ENCODE data around the gene PTH. TPM values are rescaled to one million over a fixed set of nuclear protein-coding genes. Genes with fewer than 3 reads are reported as not detected.

The PTH gene
- total RNA-seq, 1 experiment from 2014 or later, result not detected

DNA sequence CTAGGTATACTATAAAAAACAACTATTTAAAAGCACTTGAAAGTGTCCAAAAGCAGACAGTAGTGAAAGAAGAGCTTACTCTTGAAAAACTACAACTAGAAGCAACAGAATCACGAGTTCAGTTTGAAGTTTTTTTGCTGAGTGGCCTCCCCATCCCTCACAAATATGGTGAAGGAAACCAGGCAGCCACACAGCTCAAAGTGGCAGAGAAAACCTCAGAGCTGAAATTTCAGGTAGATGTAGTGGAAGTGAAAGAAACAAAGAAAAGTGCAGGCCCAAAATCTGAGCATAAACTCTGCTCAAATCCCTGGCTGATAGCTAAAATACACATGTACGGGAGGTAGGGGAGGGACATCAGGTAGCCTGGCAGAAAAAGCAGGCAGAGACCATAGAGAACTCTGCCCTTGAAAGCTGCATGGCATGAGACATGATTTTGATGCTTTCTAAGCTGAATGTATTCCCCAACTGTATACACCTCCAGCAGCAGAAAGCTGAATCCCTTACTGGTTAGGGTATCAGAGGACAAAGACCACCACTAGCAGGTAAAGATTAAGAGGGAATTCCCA lies 44.9 kb downstream of the PTH start:
- intact Hi-C loops (cut with micrococcal nuclease), result no loop called here
- peaks cover 30% of the 10 kb centered on the region for H3K79me2 ChIP-seq (ENCODE audit: insufficient read depth, low read length)
- H3K9me3 ChIP-seq (ENCODE audit: control insufficient read depth in 1 of 2, insufficient read depth in 1 of 2, low read depth in 1 of 2, low read length in 2 of 2), result no peaks in the 10 kb centered on the region
- no peak overlapping the region for H3K27ac ChIP-seq (ENCODE audit: low read depth, low read length)
- ATAC-seq (no peak), DNase-seq (ENCODE audit: low read depth, low spot score) (no peak)
- no TSS peak for BruUV-seq (replicated peaks)
- H4K20me1 ChIP-seq (ENCODE audit: insufficient read depth), result no peaks in the 10 kb centered on the region
- no peak overlapping the region for H3K9ac ChIP-seq (ENCODE audit: low read length)
- ChIA-PET POLR2A (no interaction called here), CTCF (no interaction called here), RAD21 (ENCODE audit: low non-redundant PET in 1 of 2, low total read pairs in 2 of 2, uncharacterized antibody in 2 of 2, unreplicated experiment in 2 of 2) (no interaction called here)
- no peak for TF ChIP-seq POLR2AphosphoS5 (IDR thresholded peaks at IDR 0.05; ENCODE audit: low read depth, low read length)
- TF ChIP-seq, protein P1, sequence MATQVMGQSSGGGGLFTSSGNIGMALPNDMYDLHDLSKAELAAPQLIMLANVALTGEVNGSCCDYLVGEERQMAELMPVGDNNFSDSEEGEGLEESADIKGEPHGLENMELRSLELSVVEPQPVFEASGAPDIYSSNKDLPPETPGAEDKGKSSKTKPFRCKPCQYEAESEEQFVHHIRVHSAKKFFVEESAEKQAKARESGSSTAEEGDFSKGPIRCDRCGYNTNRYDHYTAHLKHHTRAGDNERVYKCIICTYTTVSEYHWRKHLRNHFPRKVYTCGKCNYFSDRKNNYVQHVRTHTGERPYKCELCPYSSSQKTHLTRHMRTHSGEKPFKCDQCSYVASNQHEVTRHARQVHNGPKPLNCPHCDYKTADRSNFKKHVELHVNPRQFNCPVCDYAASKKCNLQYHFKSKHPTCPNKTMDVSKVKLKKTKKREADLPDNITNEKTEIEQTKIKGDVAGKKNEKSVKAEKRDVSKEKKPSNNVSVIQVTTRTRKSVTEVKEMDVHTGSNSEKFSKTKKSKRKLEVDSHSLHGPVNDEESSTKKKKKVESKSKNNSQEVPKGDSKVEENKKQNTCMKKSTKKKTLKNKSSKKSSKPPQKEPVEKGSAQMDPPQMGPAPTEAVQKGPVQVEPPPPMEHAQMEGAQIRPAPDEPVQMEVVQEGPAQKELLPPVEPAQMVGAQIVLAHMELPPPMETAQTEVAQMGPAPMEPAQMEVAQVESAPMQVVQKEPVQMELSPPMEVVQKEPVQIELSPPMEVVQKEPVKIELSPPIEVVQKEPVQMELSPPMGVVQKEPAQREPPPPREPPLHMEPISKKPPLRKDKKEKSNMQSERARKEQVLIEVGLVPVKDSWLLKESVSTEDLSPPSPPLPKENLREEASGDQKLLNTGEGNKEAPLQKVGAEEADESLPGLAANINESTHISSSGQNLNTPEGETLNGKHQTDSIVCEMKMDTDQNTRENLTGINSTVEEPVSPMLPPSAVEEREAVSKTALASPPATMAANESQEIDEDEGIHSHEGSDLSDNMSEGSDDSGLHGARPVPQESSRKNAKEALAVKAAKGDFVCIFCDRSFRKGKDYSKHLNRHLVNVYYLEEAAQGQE (IDR thresholded peaks at IDR 0.05; ENCODE audit: low read depth), result no peak
- no peak for TF ChIP-seq TCF7L2 (IDR thresholded peaks at IDR 0.05; ENCODE audit: borderline replicate concordance, extremely low read depth, insufficient read depth, insufficient read length)
- TF ChIP-seq EZH2 (IDR thresholded peaks at IDR 0.05), result no peak
- TF ChIP-seq CBX3 (IDR thresholded peaks at IDR 0.05; ENCODE audit: low read depth), result no peak
- TF ChIP-seq YY1 (IDR thresholded peaks at IDR 0.05; ENCODE audit: extremely low read depth, insufficient replicate concordance, low read depth, low read length), result no peak
- TF ChIP-seq RAD21 (IDR thresholded peaks at IDR 0.05; ENCODE audit: low read depth), result no peak
- TF ChIP-seq JUND (IDR thresholded peaks at IDR 0.05), result no peak
- no peak for TF ChIP-seq POLR2A (IDR thresholded peaks at IDR 0.05; ENCODE audit: borderline replicate concordance, extremely low read depth, insufficient read depth, insufficient read length)
- TF ChIP-seq ZNF274 (IDR thresholded peaks at IDR 0.05; ENCODE audit: low read depth, low read length), result no peak
- no peak for TF ChIP-seq SIN3A (IDR thresholded peaks at IDR 0.05; ENCODE audit: low read depth)
- TF ChIP-seq, protein P2, sequence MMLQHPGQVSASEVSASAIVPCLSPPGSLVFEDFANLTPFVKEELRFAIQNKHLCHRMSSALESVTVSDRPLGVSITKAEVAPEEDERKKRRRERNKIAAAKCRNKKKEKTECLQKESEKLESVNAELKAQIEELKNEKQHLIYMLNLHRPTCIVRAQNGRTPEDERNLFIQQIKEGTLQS (IDR thresholded peaks at IDR 0.05), result no peak
- TF ChIP-seq ELF1 (IDR thresholded peaks at IDR 0.05; ENCODE audit: borderline replicate concordance, low read depth), result no peak
- no peak for TF ChIP-seq ZFX (IDR thresholded peaks at IDR 0.05)
- TF ChIP-seq MAX (IDR thresholded peaks at IDR 0.05), result no peak
- no peak for TF ChIP-seq CEBPB (IDR thresholded peaks at IDR 0.05; ENCODE audit: low read depth)
- TF ChIP-seq EZH2phosphoT487 (IDR thresholded peaks at IDR 0.05; ENCODE audit: borderline replicate concordance), result no peak
- TF ChIP-seq FOSL1 (IDR thresholded peaks at IDR 0.05; ENCODE audit: low read depth), result no peak
- H3K4me2 ChIP-seq (ENCODE audit: low read length), result no peak overlapping the region
- no peak overlapping the region for H2AFZ ChIP-seq (ENCODE audit: low read depth, low read length, poor library complexity, severe bottlenecking)
- H3K9me2 ChIP-seq (ENCODE audit: insufficient read depth), result no peaks in the 10 kb centered on the region
- H3K4me3 ChIP-seq (replicated peaks in 1 of 2; ENCODE audit: low read depth in 1 of 2, low read length in 2 of 2), result no peak overlapping the region
- H3K36me3 ChIP-seq (ENCODE audit: control insufficient read depth in 1 of 2, insufficient read depth in 2 of 2, low read length in 2 of 2), result no peaks in the 10 kb centered on the region
- no peaks in the 10 kb centered on the region for H3K27me3 ChIP-seq (ENCODE audit: insufficient read depth, low read length)
- no peaks in the 10 kb centered on the region for H3K4me1 ChIP-seq (ENCODE audit: control insufficient read depth in 1 of 2, insufficient read depth in 2 of 2, low read length in 2 of 2)

All from HCT116 (cell line).